HG02870 (cell line): Measurements from ENCODE around the gene MGMT.

Source experiments
- ATAC-seq: cut with Tn5 transposase; IDR thresholded peaks from one replicate; pipeline ENCODE4 v1.9.1; 2021; ENCODE audit warnings: mild to moderate bottlenecking, moderate library complexity; ENCODE audit not compliant: unreplicated experiment

The MGMT gene

GRCh38 chr10:129541200-129541599 is 74.2 kb downstream of the MGMT start:
- ATAC-seq: no peak

GRCh38 chr10:129541748-129542487 is 74.9 kb downstream of the MGMT start:
- no peak for ATAC-seq

- no peak for ATAC-seq
These were observed 75.5 kb downstream of the MGMT start for GRCh38 chr10:129542589-129542988.

- no peak for ATAC-seq
These were observed 77.5 kb downstream of the MGMT start for GRCh38 chr10:129544205-129545202.

GRCh38 chr10:129545261-129545660 is 78.2 kb downstream of the MGMT start:
- ATAC-seq: no peak

GRCh38 chr10:129546106-129546505 is 79.1 kb downstream of the MGMT start:
- no peak for ATAC-seq

- no peak for ATAC-seq
These were observed 80.6 kb downstream of the MGMT start for GRCh38 chr10:129547608-129548007.

GRCh38 chr10:129548600-129548999 is 81.6 kb downstream of the MGMT start:
- ATAC-seq: no peak

- no peak for ATAC-seq
These were observed 83.0 kb downstream of the MGMT start for GRCh38 chr10:129550076-129550475.

GRCh38 chr10:129550658-129551057 is 83.6 kb downstream of the MGMT start:
- no peak for ATAC-seq

GRCh38 chr10:129552119-129552518 is 85.1 kb downstream of the MGMT start:
- ATAC-seq: peak; percentile 77

- no peak for ATAC-seq
These were observed 86.9 kb downstream of the MGMT start for GRCh38 chr10:129553928-129554327.

- ATAC-seq: no peak
These were observed 89.3 kb downstream of the MGMT start for GRCh38 chr10:129556316-129556715.

GRCh38 chr10:129560361-129560760 is 93.3 kb downstream of the MGMT start:
- no peak for ATAC-seq

GRCh38 chr10:129562487-129562886 is 95.4 kb downstream of the MGMT start:
- ATAC-seq: no peak

GRCh38 chr10:129564923-129565322 is 97.9 kb downstream of the MGMT start:
- no peak for ATAC-seq

GRCh38 chr10:129568583-129569344 is 101.7 kb downstream of the MGMT start:
- ATAC-seq: peak; percentile 80

GRCh38 chr10:129570185-129570584 is 103.1 kb downstream of the MGMT start:
- no peak for ATAC-seq

GRCh38 chr10:129579228-129579627 is 112.2 kb downstream of the MGMT start:
- no peak for ATAC-seq

GRCh38 chr10:129580010-129580409 is 113.0 kb downstream of the MGMT start:
- no peak for ATAC-seq

- no peak for ATAC-seq
These were observed 113.9 kb downstream of the MGMT start for GRCh38 chr10:129580901-129581300.
